H1 (cell line): Measurements from ENCODE around the gene PNPLA8. TPM values are rescaled to one million over a fixed set of nuclear protein-coding genes. Genes with fewer than 3 reads are reported as not detected.

Experiments
- CHD7 ChIP-seq: fragments of 300-600 bp; sonication (generic); IDR thresholded peaks from 2 replicates; pipeline ENCODE4 v1.7.1; 2012; ENCODE audit warnings: low read length, moderate library complexity, mild to moderate bottlenecking, inconsistent platforms; ENCODE audit not compliant: insufficient replicate concordance
- FOSL1 ChIP-seq: IDR thresholded peaks from 2 replicates; pipeline ENCODE4 v1.6.1; 2011; ENCODE audit warnings: mild to moderate bottlenecking, low read depth, low read length, moderate library complexity; ENCODE audit not compliant: insufficient read depth
- GABPA ChIP-seq: IDR thresholded peaks from 2 replicates; pipeline ENCODE4 v1.6.1; 2011; ENCODE audit warnings: mild to moderate bottlenecking, low read length, moderate library complexity, borderline replicate concordance; ENCODE audit not compliant: insufficient read depth
- JUN ChIP-seq: IDR thresholded peaks from 2 replicates; pipeline ENCODE4 v1.6.1; 2011; ENCODE audit warnings: low read depth, mild to moderate bottlenecking, improper control_type of control experiment, low read length
- JUND ChIP-seq: IDR thresholded peaks from 2 replicates; pipeline ENCODE4 v1.6.1; 2011; ENCODE audit warnings: mild to moderate bottlenecking, improper control_type of control experiment, low read length
- KDM5A ChIP-seq: fragments of 200-600 bp; IDR thresholded peaks from 2 replicates; pipeline ENCODE4 v1.7.1; 2012; ENCODE audit warnings: mild to moderate bottlenecking, low read length, inconsistent platforms, mixed read lengths
- RFX5 ChIP-seq: IDR thresholded peaks from 2 replicates; pipeline ENCODE4 v1.6.1; 2011; ENCODE audit warnings: low read depth, low read length, improper control_type of control experiment, borderline replicate concordance
- SRF ChIP-seq: IDR thresholded peaks from 2 replicates; pipeline ENCODE4 v1.6.1; 2011; ENCODE audit warnings: mild to moderate bottlenecking, low read depth, low read length, moderate library complexity
- TCF12 ChIP-seq: IDR thresholded peaks from 2 replicates; pipeline ENCODE4 v1.6.1; 2011; ENCODE audit warnings: low read depth, mild to moderate bottlenecking, low read length
- polyA plus RNA-seq, 7 experiments: library from polyadenylated mRNA; depleted of rRNA in 3 of 7; stranded (reverse) in 5 of 7; unstranded in 2 of 7; fragments of >200 nt in 5 of 7; fragments of 200-250 nt in 2 of 7; gene quantifications; 1 replicate in 5 of 7; 2 replicates in 1 of 7; 4 replicates in 1 of 7; pipeline versions ENCODE4 v1.2.1 to v1.2.3, GENCODE V29; 2011 to 2013; ENCODE audit warnings: missing spikeins in 2 of 7, mixed read lengths in 2 of 7
- total RNA-seq: library from RNA; stranded (reverse); fragmentation: NEBNext Ultra II Directional; extraction: Animal tissue kit (Norgen Biotek cat#: 25700); gene quantifications from 2 replicates; pipeline ENCODE4 v1.2.1, GENCODE V29; 2021

The PNPLA8 gene
- total and polyA plus RNA-seq, 2 of the 8 experiments (the other 6 are each of a cell fraction or from before 2014, with no cell fraction given): 3.8 to 11.2 TPM

DNA sequence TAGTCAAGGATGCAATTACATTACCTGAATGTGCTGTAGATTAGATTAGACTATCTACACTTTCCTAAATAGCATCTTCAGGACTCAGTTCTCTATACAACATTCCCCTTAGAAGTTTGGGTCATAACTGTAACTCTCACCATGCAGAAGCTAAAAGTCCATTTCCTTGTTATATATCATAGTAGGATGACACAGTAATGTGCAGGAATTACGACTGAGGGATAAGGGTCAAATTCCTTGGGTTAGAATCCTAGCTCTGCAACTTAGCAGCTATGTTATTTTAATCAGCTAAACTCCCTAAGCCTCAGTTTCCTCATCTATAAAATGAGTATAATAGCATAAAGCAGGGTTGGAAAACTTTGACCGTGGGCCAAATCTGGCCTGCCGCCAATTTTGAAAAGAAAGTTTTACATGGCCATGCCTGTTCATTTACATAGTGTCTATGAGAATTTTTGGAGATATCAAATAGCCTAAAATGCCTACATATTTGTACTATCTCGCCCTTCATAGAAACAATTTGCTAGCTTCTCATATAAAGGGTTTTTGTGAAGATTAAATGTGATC lies 84.5 kb downstream of the PNPLA8 start (continued):
- TF ChIP-seq CHD7 (no peak), KDM5A (no peak), GABPA (no peak), TCF12 (no peak), RFX5 (no peak), JUND (no peak), SRF (no peak), JUN (no peak), FOSL1 (no peak)
